Measurements from ENCODE around the gene ZBTB16. TPM values are rescaled to one million over a fixed set of nuclear protein-coding genes. Genes with fewer than 3 reads are reported as not detected.

The ZBTB16 gene
- polyA plus RNA-seq, 1 donor from 2014 or later = 0.45 TPM

GRCh38 chr11:114135737-114136151 is 76.2 kb downstream of the ZBTB16 start:
- Histone ChIP-seq H3K79me2 (replicated peaks; ENCODE audit: insufficient read depth, low read length) (peaks cover 19% of the 10 kb centered on the region), H2AFZ (ENCODE audit: low read depth, low read length) (no peak overlapping the region), H3K4me3 (ENCODE audit: low read length) (no peak overlapping the region), H3K27ac (ENCODE audit: low read length) (no peak overlapping the region), H3K36me3 (ENCODE audit: insufficient read depth, low read length) (no peaks in the 10 kb centered on the region), H3K9ac (ENCODE audit: low read length) (no peak overlapping the region), H3F3A (ENCODE audit: insufficient read depth, low read length, poor library complexity, severe bottlenecking) (peaks cover 3% of the 10 kb centered on the region), H3K27me3 (ENCODE audit: insufficient read depth, low read depth, low read length) (no peaks in the 10 kb centered on the region), H4K20me1 (ENCODE audit: insufficient read depth) (no peaks in the 10 kb centered on the region), H3K4me2 (ENCODE audit: low read length) (no peak overlapping the region), H3K9me2 (ENCODE audit: insufficient read depth, low read length) (no peaks in the 10 kb centered on the region), H3K9me3 (ENCODE audit: low read length) (no peaks in the 10 kb centered on the region)
- TF ChIP-seq SMC3 (conservative IDR thresholded peaks at IDR 0.05; ENCODE audit: poor library complexity) (no peak), EP300 (conservative IDR thresholded peaks at IDR 0.05; ENCODE audit: poor library complexity, severe bottlenecking) (no peak), TAF1 (IDR thresholded peaks at IDR 0.05; ENCODE audit: low read depth) (no peak), EZH2 (IDR thresholded peaks at IDR 0.05; ENCODE audit: borderline replicate concordance, insufficient read depth, low read length, poor library complexity, severe bottlenecking) (no peak), CTCF (IDR thresholded peaks at IDR 0.05; ENCODE audit: poor library complexity, severe bottlenecking) (no peak), POLR2AphosphoS5 (IDR thresholded peaks at IDR 0.05) (no peak), RAD21 (conservative IDR thresholded peaks at IDR 0.05) (no peak), MXI1 (conservative IDR thresholded peaks at IDR 0.05; ENCODE audit: poor library complexity, severe bottlenecking) (no peak)
- TF ChIP-seq, protein P1, sequence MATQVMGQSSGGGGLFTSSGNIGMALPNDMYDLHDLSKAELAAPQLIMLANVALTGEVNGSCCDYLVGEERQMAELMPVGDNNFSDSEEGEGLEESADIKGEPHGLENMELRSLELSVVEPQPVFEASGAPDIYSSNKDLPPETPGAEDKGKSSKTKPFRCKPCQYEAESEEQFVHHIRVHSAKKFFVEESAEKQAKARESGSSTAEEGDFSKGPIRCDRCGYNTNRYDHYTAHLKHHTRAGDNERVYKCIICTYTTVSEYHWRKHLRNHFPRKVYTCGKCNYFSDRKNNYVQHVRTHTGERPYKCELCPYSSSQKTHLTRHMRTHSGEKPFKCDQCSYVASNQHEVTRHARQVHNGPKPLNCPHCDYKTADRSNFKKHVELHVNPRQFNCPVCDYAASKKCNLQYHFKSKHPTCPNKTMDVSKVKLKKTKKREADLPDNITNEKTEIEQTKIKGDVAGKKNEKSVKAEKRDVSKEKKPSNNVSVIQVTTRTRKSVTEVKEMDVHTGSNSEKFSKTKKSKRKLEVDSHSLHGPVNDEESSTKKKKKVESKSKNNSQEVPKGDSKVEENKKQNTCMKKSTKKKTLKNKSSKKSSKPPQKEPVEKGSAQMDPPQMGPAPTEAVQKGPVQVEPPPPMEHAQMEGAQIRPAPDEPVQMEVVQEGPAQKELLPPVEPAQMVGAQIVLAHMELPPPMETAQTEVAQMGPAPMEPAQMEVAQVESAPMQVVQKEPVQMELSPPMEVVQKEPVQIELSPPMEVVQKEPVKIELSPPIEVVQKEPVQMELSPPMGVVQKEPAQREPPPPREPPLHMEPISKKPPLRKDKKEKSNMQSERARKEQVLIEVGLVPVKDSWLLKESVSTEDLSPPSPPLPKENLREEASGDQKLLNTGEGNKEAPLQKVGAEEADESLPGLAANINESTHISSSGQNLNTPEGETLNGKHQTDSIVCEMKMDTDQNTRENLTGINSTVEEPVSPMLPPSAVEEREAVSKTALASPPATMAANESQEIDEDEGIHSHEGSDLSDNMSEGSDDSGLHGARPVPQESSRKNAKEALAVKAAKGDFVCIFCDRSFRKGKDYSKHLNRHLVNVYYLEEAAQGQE (IDR thresholded peaks at IDR 0.05; ENCODE audit: borderline replicate concordance) = no peak

DNA sequence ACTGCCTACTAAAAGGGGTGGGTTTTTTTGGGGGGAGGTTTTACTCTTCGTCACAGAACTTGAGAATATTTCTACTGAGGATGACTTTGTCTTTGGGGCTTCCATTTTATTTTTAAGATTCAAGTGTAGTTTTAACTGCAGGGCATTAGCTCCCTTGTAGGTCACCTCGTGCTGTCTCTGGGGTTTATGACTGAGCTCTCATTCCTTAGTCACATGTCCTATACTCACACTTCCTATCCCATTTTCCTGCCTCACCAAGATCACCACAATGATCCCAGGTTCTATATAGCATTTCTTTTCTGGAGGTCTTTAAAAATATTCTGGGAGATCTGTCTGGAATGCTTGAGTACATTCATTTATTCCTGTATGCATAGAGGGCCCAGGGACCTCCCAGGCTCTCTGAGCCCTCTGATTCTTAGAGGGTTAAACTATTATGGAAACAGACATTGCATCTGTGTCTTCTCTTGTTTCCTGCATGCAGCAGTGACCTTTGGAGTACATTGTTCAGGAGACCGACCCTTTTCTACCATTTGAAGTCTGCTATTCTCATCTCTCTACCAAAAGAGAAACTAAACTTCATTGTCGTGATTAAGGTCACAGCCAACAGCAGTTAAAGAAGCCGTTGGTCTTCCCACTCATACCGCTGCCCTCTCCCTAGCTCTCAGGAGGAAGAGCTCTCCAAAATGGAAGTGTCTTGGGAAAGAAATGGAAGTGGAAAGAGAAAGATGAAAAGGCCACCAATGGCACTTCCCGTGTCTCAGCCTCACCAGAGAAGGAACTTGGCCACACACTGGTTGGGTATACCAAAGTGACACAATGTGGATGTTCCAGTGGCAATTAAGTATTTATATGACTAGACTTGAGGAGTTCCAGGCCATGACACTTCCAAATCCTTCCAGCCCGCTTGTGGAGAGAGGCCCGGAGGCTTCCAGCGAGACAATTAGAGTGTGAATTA is 77.5 kb downstream of the ZBTB16 start:
- H3K4me3 ChIP-seq (ENCODE audit: low read length) = no peak overlapping the region
- no peaks in the 10 kb centered on the region for H3K9me3 ChIP-seq (ENCODE audit: low read length)
- H4K20me1 ChIP-seq (ENCODE audit: insufficient read depth) = no peaks in the 10 kb centered on the region
- H3K9me2 ChIP-seq (ENCODE audit: insufficient read depth, low read length) = no peaks in the 10 kb centered on the region
- H3K27ac ChIP-seq (ENCODE audit: low read length) = no peak overlapping the region
- no peaks in the 10 kb centered on the region for H3K36me3 ChIP-seq (ENCODE audit: insufficient read depth, low read length)
- peaks cover 9% of the 10 kb centered on the region for H3K79me2 ChIP-seq (replicated peaks; ENCODE audit: insufficient read depth, low read length)
- H3K27me3 ChIP-seq (ENCODE audit: insufficient read depth, low read depth, low read length) = no peaks in the 10 kb centered on the region
- no peak for TF ChIP-seq EP300 (conservative IDR thresholded peaks at IDR 0.05; ENCODE audit: poor library complexity, severe bottlenecking)
- no peak for TF ChIP-seq POLR2AphosphoS5 (IDR thresholded peaks at IDR 0.05)
- TF ChIP-seq CTCF (IDR thresholded peaks at IDR 0.05; ENCODE audit: poor library complexity, severe bottlenecking) = no peak
- TF ChIP-seq TAF1 (IDR thresholded peaks at IDR 0.05; ENCODE audit: low read depth) = no peak
- TF ChIP-seq SMC3 (conservative IDR thresholded peaks at IDR 0.05; ENCODE audit: poor library complexity) = no peak
- TF ChIP-seq MXI1 (conservative IDR thresholded peaks at IDR 0.05; ENCODE audit: poor library complexity, severe bottlenecking) = no peak
- no peak for TF ChIP-seq RAD21 (conservative IDR thresholded peaks at IDR 0.05)
- TF ChIP-seq EZH2 (IDR thresholded peaks at IDR 0.05; ENCODE audit: borderline replicate concordance, insufficient read depth, low read length, poor library complexity, severe bottlenecking) = no peak
- TF ChIP-seq, protein P1 (IDR thresholded peaks at IDR 0.05; ENCODE audit: borderline replicate concordance) = no peak
- H2AFZ ChIP-seq (ENCODE audit: low read depth, low read length) = no peak overlapping the region
- H3K4me2 ChIP-seq (ENCODE audit: low read length) = no peak overlapping the region
- no peak overlapping the region for H3K9ac ChIP-seq (ENCODE audit: low read length)
- H3F3A ChIP-seq (ENCODE audit: insufficient read depth, low read length, poor library complexity, severe bottlenecking) = no peaks in the 10 kb centered on the region
